Fibroblast of skin of left quadriceps (primary cell): ENCODE results near the gene TMUB1.

Experiments
- DNase-seq, 2 experiments: peaks; one replicate each; pipeline ENCODE4 v3.0.0-alpha.2; 2013; ENCODE audit warnings: low read depth in 2 of 2

Gene TMUB1

GRCh38 chr7:151085329-151085690 lies 2.0 kb upstream of the TMUB1 start:
- no peak for DNase-seq

GRCh38 chr7:151083824-151084160 lies 499 bp upstream of the TMUB1 start:
- no peak for DNase-seq

GRCh38 chr7:151082141-151083070 lies 887 bp downstream of the TMUB1 start:
- DNase-seq, result no peak

- no peak for DNase-seq
Observed at GRCh38 chr7:151081170-151082101, 1.9 kb downstream of the TMUB1 start.

GRCh38 chr7:151080522-151081169 lies 2.6 kb downstream of the TMUB1 start, which contains the start of gene FASTK:
Gene FASTK (minus strand): TSS chr7:151080809. CDS start chr7:151080766, 43 bp downstream.
- DNase-seq, result peak; percentile 74 to 78

- DNase-seq, result no peak
Observed at GRCh38 chr7:151080067-151080521, 3.2 kb downstream of the TMUB1 start.

GRCh38 chr7:151079199-151079910 lies 3.9 kb downstream of the TMUB1 start:
- no peak for DNase-seq

- DNase-seq, result no peak
Observed at GRCh38 chr7:151078233-151079040, 4.9 kb downstream of the TMUB1 start.

- DNase-seq, result no peak
Observed at GRCh38 chr7:151077705-151078232, 5.5 kb downstream of the TMUB1 start.

- DNase-seq, result no peak
Observed at GRCh38 chr7:151076863-151077704, 6.2 kb downstream of the TMUB1 start.

GRCh38 chr7:151075978-151076426 lies 7.3 kb downstream of the TMUB1 start:
- no peak for DNase-seq

GRCh38 chr7:151075662-151075971 lies 7.7 kb downstream of the TMUB1 start:
- no peak for DNase-seq

- DNase-seq, result no peak
Observed at GRCh38 chr7:151074817-151075661, 8.3 kb downstream of the TMUB1 start.

- DNase-seq, result no peak
Observed at GRCh38 chr7:151073990-151074389, 9.3 kb downstream of the TMUB1 start.

GRCh38 chr7:151071032-151071866 lies 12.0 kb downstream of the TMUB1 start:
- DNase-seq, result no peak

GRCh38 chr7:151070574-151070960 lies 12.7 kb downstream of the TMUB1 start:
- DNase-seq, result no peak

GRCh38 chr7:151069841-151070573 lies 13.3 kb downstream of the TMUB1 start:
- no peak for DNase-seq
